GM23248 (cell line): ENCODE measurements around the gene KCTD12.

Experiments
- EZH2 ChIP-seq: fragments of 200-600 bp; sonication (generic); IDR thresholded peaks from 2 replicates; pipeline ENCODE4 v1.6.1; 2018; ENCODE audit warnings: antibody characterized with exemption, mild to moderate bottlenecking; ENCODE audit not compliant: insufficient read depth, poor library complexity, severe bottlenecking
- EZH2phosphoT487 ChIP-seq: fragments of 200-600 bp; sonication (generic); IDR thresholded peaks from 2 replicates; pipeline ENCODE4 v1.6.1; 2018; ENCODE audit warnings: antibody characterized with exemption, moderate library complexity, mild to moderate bottlenecking, low read depth; ENCODE audit not compliant: insufficient read depth

DNA sequence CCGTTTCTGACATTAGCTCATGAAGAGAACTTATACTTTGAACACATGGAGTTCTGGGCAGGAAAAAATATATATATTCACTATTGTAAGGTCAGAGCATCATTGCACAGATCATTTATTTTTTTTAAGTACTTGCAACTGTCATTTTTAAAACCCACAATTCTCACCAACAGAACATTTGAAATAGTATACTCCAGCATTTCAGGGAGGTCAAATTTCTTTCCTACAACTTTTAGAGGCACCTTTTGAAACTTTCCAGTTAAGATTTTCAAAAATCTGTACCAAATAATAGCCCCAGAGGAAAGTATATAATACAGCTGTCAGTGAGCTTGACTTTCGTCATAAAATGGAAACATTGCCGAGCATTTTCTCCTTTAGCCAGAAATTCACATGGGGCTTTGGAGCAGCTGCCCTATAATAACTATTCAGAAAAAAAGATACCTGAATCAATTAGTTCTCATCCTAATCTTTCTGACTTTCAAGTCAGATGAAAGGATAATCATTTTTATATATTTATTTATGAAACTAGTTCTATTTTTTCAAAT, 10.9 kb downstream of the KCTD12 start:
- TF ChIP-seq EZH2 (no peak), EZH2phosphoT487 (no peak)
